ENCODE data around the gene DMD.

The DMD gene

GRCh38 chrX:31255310-31256033, 1955.9 kb downstream of the DMD start:
- no peak for DNase-seq

GRCh38 chrX:31252133-31252532, 1959.2 kb downstream of the DMD start:
- no peak for DNase-seq

- no peak for DNase-seq
Measured at GRCh38 chrX:31251336-31251735, 1960.0 kb downstream of the DMD start.

- no peak for DNase-seq
Measured at GRCh38 chrX:31245714-31246113, 1965.6 kb downstream of the DMD start.

- no peak for DNase-seq
Measured at GRCh38 chrX:31243804-31244203, 1967.5 kb downstream of the DMD start.

GRCh38 chrX:31240982-31241381, 1970.4 kb downstream of the DMD start:
- DNase-seq = no peak

- DNase-seq = no peak
Measured at GRCh38 chrX:31237189-31237588, 1974.2 kb downstream of the DMD start.

GRCh38 chrX:31236231-31236630, 1975.1 kb downstream of the DMD start:
- DNase-seq = no peak

- no peak for DNase-seq
Measured at GRCh38 chrX:31233941-31234496, 1977.3 kb downstream of the DMD start.

GRCh38 chrX:31232506-31232905, 1978.8 kb downstream of the DMD start:
- DNase-seq = no peak

GRCh38 chrX:31228909-31229308, 1982.4 kb downstream of the DMD start:
- no peak for DNase-seq

GRCh38 chrX:31228415-31228832, 1982.9 kb downstream of the DMD start:
- DNase-seq = no peak

- no peak for DNase-seq
Measured at GRCh38 chrX:31227250-31227649, 1984.1 kb downstream of the DMD start.

GRCh38 chrX:31225819-31226218, 1985.5 kb downstream of the DMD start:
- DNase-seq = no peak

- no peak for DNase-seq
Measured at GRCh38 chrX:31224381-31225012, 1986.9 kb downstream of the DMD start.

- DNase-seq = no peak
Measured at GRCh38 chrX:31223817-31224216, 1987.5 kb downstream of the DMD start.

GRCh38 chrX:31222946-31223345, 1988.4 kb downstream of the DMD start:
- DNase-seq = no peak

- no peak for DNase-seq
Measured at GRCh38 chrX:31219174-31219573, 1992.2 kb downstream of the DMD start.

- DNase-seq = no peak
Measured at GRCh38 chrX:31217084-31217483, 1994.3 kb downstream of the DMD start.

- no peak for DNase-seq
Measured at GRCh38 chrX:31215277-31215815, 1996.0 kb downstream of the DMD start.

- no peak for DNase-seq
Measured at GRCh38 chrX:31213941-31214340, 1997.4 kb downstream of the DMD start.

- DNase-seq = no peak
Measured at GRCh38 chrX:31212856-31213748, 1998.2 kb downstream of the DMD start.

GRCh38 chrX:31209005-31209628, 2002.2 kb downstream of the DMD start:
- peak; percentile 22 for DNase-seq

Measured in NCI-H2081 treated with DMSO at 0.1 percent for 48 hours (cell line).